NCI-H187 (cell line): ENCODE measurements around the gene XRCC5.

Experiments
- DNase-seq, 2 experiments: peaks; one replicate each; lab custom pipeline; 2025; lab: John Stamatoyannopoulos, UW

XRCC5 gene

GRCh38 chr2:216084547-216084946 lies 24.6 kb upstream of the XRCC5 start:
- peak in 1 of 2 experiments; percentile 12 for DNase-seq

DNA sequence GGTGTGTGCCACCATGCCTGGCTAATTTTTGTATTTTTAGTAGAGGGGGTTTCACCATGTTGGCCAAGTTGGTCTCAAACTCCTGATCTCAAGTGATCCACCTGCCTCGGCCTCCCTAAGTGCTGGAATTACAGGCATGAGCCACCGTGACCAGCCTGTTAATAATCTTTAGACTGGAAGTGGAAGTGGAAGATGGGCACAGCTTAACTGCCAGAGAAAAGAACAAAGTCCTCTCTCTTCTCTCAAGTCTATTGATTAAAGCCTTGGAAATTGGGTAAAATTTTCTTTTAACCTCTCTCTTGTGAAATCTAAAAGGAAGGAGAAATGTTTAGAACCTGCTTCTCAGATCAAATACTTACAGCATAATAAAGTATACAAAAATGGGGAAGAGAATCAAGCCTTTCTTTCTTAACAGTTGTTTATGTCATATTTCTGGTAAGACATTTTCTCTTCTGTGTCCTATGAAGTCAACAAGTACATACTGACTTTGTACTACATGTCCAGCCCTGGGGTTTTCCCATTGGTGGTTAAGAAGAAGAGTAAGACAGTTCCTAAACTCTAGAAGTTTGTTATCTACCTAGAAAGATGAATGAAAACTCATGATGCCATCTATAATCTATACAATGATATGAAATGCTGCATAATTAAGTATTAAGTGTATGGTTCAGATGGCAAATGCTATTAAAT lies 22.8 kb upstream of the XRCC5 start:
- DNase-seq: no peak

- no peak for DNase-seq
Measured at GRCh38 chr2:216090369-216090786, 18.8 kb upstream of the XRCC5 start.

- DNase-seq: no peak
Measured at GRCh38 chr2:216092646-216093045, 16.5 kb upstream of the XRCC5 start.

- no peak for DNase-seq
Measured at GRCh38 chr2:216094701-216095100, 14.4 kb upstream of the XRCC5 start.

- DNase-seq: no peak
Measured at GRCh38 chr2:216098421-216099334, 10.5 kb upstream of the XRCC5 start.

DNA sequence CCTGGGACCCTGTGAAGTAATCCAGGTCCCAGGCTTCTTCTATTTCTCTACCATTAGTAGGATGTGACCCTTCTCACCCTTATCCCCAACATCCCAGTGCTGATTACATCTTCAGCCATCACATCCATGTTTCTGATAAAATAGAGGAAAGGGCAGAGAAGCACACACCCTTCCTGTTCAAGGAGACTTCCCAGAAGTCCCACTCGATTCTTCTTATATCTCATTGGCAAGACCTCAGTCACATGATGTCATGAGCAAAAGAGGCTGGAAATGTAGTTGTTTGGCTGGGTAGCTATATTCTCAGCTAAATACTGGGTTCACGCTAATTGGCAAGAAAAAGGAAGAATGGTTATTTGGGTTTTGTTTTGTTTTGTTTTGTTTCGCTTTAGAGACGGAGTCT lies 8.0 kb upstream of the XRCC5 start:
- DNase-seq: no peak

GRCh38 chr2:216103213-216103612 lies 5.9 kb upstream of the XRCC5 start:
- no peak for DNase-seq

GRCh38 chr2:216104691-216105090 lies 4.5 kb upstream of the XRCC5 start:
- DNase-seq: no peak

- no peak for DNase-seq
Measured at GRCh38 chr2:216107320-216107719, 1.8 kb upstream of the XRCC5 start.

DNA sequence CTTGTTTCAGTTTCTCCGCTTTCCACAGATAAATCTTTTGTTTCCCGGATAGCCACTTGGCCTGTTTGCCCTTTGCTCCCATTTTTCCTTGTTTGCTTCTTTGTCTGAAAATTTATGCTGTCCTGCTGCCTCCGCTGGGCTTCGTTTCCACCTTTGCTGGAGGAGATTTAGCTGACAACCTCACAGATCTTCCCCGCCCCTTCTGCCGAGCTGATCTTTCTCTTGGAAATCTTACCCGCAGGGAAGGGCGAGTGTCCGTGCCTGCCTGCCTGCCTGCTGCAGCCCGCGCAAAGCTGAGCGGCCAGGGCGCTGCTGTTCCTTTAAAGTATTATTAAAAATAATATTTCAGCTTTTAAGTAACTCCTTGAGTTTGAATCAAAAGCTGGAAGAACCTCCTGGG lies 1.4 kb upstream of the XRCC5 start:
- no peak for DNase-seq

GRCh38 chr2:216108310-216108966 lies 710 bp upstream of the XRCC5 start:
- no peak for DNase-seq

DNA sequence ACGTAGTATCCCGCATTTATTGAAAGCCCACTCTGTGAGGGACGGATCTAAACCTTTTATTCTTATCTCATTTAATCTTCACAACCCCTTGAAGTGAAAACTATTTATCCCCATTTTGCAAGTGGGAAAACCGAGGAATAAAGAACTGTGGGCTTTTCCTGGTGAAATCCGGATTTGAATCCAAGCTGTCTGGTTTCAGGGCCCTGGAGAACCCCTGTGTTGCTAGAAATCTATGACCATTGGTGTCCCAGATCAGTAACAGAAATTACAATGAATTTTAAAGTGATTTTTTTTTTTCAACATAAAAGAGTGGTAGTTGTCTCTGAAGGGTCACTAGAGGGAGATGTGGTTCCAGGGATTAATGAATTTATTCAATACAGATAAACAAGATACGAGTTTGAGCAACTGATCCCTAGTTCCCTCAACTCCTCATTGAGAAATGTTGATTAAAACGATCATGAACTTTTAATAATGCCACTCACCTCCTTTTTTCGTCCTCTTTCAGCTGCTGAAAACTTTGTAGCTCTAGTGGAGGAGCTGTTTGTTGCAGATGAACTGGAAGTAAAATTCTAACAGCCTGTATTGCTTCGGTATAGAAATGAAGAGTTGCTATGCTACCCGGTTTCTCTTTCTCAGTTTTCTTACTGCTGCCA lies 940 bp downstream of the XRCC5 start:
- no peak for DNase-seq

DNA sequence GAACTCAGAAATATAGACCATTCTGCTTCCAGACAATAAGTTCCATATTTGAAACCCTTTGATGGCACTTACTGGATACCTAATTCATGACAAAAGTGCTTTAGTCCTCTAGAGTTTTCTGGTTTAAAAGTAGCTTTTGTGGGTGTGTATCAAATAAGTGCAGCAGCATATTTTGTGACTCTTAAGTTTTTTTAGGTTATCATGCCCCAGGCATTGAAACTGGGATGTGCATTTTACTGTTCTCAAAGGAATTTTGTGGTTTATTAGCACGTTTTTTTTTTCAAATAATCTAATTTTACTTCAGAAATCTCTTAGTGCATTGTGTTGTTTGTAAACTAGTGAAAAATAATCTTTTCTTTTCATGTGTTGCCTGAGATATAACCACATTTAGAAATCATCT lies 1.5 kb downstream of the XRCC5 start:
- DNase-seq: no peak

- no peak for DNase-seq
Measured at GRCh38 chr2:216111122-216111521, 2.0 kb downstream of the XRCC5 start.

DNA sequence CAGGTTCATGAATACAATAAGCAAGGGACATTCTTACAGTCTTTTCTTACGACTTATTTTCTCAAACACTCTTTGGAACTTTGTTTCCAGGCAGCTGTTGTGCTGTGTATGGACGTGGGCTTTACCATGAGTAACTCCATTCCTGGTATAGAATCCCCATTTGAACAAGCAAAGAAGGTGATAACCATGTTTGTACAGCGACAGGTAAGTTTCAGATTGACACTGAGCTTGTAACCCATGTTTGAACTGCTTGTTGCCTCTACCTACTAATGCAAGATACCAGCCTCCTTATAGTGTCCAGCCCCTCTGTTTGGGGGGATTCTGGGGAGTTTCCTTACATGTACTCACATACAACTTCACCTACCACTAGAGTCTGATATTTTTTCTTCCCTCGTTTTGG lies 3.8 kb downstream of the XRCC5 start:
- no peak for DNase-seq

- DNase-seq: no peak
Measured at GRCh38 chr2:216113572-216113971, 4.4 kb downstream of the XRCC5 start.

GRCh38 chr2:216114382-216114713 lies 5.2 kb downstream of the XRCC5 start:
- DNase-seq: no peak

GRCh38 chr2:216114714-216115531 lies 5.8 kb downstream of the XRCC5 start:
- DNase-seq: peak; percentile 87 to 93

GRCh38 chr2:216116418-216116817 lies 7.3 kb downstream of the XRCC5 start:
- no peak for DNase-seq

DNA sequence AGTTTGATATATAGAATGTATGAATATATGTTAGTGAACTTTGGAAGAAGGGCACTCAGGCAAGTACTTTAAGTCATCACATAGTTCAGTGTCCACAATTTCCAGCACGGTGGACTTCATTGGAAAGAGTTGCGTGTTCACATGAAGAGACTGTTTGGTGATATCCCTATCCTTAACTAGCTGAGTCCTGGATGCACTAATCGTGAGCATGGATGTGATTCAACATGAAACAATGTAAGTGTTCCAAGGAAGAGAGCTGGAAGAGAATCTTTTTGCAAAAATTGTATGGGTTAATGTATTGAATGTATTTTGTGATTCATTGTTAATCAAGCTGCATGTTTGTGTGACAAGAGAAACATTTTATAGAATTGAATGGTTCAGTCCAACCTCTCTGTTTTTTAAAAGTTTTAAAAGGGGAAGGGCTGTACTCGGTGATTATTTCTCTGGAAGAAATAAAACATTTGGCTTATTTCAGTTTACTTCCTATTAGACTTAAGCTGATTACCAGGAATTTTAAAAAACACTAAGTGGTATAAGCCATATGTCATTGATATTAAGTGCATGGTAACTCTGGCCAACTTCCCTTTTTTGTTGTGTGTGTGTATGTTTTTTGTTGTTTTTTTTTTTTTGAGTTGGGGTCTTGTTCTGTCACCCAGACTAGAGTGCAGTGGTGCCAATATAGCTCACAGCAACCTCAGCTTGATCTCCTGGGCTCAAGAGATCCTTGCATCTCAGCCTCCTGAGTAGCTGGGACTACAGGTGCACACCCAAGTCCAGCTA lies 8.6 kb downstream of the XRCC5 start:
- no peak for DNase-seq
